Fibroblast of lung (primary cell): ENCODE data around the gene NOL6. TPM values are rescaled to one million over a fixed set of nuclear protein-coding genes. Genes with fewer than 3 reads are reported as not detected.
A peak's percentile ranks its signal among the peaks of the same experiment; 100 is the strongest.
"Not testable (repeated sequence)": the region's sequence is repeated elsewhere in the genome, so short reads cannot be mapped to it uniquely, and the experiment has no call there.

Experiments used
- DNase-seq, 2 donors: peaks; one replicate each; pipeline versions ENCODE4 v3.0.0 to v3.0.0-alpha.2; 2010; ENCODE audit warnings: low read depth in 2 of 2
- H2AFZ ChIP-seq: 2 replicates; pipeline ENCODE4 v1.5.1; 2012; ENCODE audit warnings: low read length, control low read depth, inconsistent platforms
- H3K27ac ChIP-seq: 2 replicates; pipeline ENCODE4 v1.5.1; 2011; ENCODE audit warnings: low read length, control low read depth; ENCODE audit not compliant: insufficient read depth
- H3K27me3 ChIP-seq: 2 replicates; pipeline ENCODE4 v1.5.1; 2011; ENCODE audit warnings: mild to moderate bottlenecking, low read length; ENCODE audit not compliant: control insufficient read depth, insufficient read depth
- H3K36me3 ChIP-seq: 2 replicates; pipeline ENCODE4 v1.5.1; 2011; ENCODE audit warnings: low read length; ENCODE audit not compliant: control insufficient read depth, insufficient read depth
- H3K4me1 ChIP-seq: 2 replicates; pipeline ENCODE4 v1.5.1; 2011; ENCODE audit warnings: low read length; ENCODE audit not compliant: control insufficient read depth, insufficient read depth; ENCODE audit errors: extremely low read depth
- H3K4me2 ChIP-seq: 2 replicates; pipeline ENCODE4 v1.5.1; 2011; ENCODE audit warnings: low read length, control low read depth; ENCODE audit not compliant: insufficient read depth; ENCODE audit errors: extremely low read depth
- H3K4me3 ChIP-seq, 4 experiments: fragments of 200-600 bp in 1 of 4; sonication (generic) in 1 of 4; replicated peaks in 1 of 4; 2 replicates each; pipeline ENCODE4 v1.5.1; 2011 to 2016; ENCODE audit warnings: low read length in 4 of 4, low read depth in 3 of 4, mild to moderate bottlenecking in 3 of 4, control low read depth in 2 of 4, inconsistent platforms in 1 of 4, mixed read lengths in 1 of 4; ENCODE audit not compliant: insufficient read depth in 1 of 4; ENCODE audit errors: control extremely low read depth in 1 of 4
- H3K79me2 ChIP-seq: 2 replicates; pipeline ENCODE4 v1.5.1; 2012; ENCODE audit warnings: mild to moderate bottlenecking, low read length, inconsistent platforms; ENCODE audit not compliant: control insufficient read depth, insufficient read depth
- H3K9ac ChIP-seq: 2 replicates; pipeline ENCODE4 v1.5.1; 2011; ENCODE audit warnings: mild to moderate bottlenecking, low read length, control low read depth; ENCODE audit not compliant: insufficient read depth
- H3K9me3 ChIP-seq: 2 replicates; pipeline ENCODE4 v1.5.1; 2012; ENCODE audit warnings: low read depth, low read length; ENCODE audit not compliant: control insufficient read depth, insufficient read depth
- H4K20me1 ChIP-seq: 2 replicates; pipeline ENCODE4 v1.5.1; 2011; ENCODE audit warnings: low read length; ENCODE audit not compliant: control insufficient read depth, insufficient read depth; ENCODE audit errors: extremely low read depth
- EZH2 ChIP-seq: IDR thresholded peaks from 2 replicates; pipeline ENCODE4 v1.5.1; 2012; ENCODE audit warnings: low read length, control low read depth, mild to moderate bottlenecking; ENCODE audit errors: missing control alignments
- polyA minus RNA-seq: library from RNA; depleted of rRNA, polyadenylated mRNA; stranded (reverse); fragments of >200 nt; gene quantifications from 2 replicates; pipeline ENCODE4 v1.2.3, GENCODE V29; 2011; ENCODE audit warnings: low replicate concordance
- polyA plus RNA-seq, 2 donors: library from polyadenylated mRNA; depleted of rRNA in 1 of 2; stranded (reverse) in 1 of 2; unstranded in 1 of 2; fragments of >200 nt; gene quantifications; 2 replicates each; pipeline ENCODE4 v1.2.1, GENCODE V29; 2011 to 2012; ENCODE audit warnings: missing spikeins in 1 of 2
- total RNA-seq: library from RNA; depleted of rRNA; stranded (reverse); fragments of >200 nt; gene quantifications from 2 replicates; pipeline ENCODE4 v1.2.1, GENCODE V29; 2014
- TF ChIP-seq, protein P1 (sequence below), 2 donors: IDR thresholded peaks in 1 of 2; conservative IDR thresholded peaks in 1 of 2; 1 replicate in 1 of 2; 2 replicates in 1 of 2; pipeline ENCODE4 v1.5.1; 2011 to 2012; ENCODE audit warnings: low read length in 2 of 2, control low read depth in 1 of 2, inconsistent platforms in 1 of 2, low read depth in 1 of 2, mild to moderate bottlenecking in 1 of 2

Gene NOL6, protein sequence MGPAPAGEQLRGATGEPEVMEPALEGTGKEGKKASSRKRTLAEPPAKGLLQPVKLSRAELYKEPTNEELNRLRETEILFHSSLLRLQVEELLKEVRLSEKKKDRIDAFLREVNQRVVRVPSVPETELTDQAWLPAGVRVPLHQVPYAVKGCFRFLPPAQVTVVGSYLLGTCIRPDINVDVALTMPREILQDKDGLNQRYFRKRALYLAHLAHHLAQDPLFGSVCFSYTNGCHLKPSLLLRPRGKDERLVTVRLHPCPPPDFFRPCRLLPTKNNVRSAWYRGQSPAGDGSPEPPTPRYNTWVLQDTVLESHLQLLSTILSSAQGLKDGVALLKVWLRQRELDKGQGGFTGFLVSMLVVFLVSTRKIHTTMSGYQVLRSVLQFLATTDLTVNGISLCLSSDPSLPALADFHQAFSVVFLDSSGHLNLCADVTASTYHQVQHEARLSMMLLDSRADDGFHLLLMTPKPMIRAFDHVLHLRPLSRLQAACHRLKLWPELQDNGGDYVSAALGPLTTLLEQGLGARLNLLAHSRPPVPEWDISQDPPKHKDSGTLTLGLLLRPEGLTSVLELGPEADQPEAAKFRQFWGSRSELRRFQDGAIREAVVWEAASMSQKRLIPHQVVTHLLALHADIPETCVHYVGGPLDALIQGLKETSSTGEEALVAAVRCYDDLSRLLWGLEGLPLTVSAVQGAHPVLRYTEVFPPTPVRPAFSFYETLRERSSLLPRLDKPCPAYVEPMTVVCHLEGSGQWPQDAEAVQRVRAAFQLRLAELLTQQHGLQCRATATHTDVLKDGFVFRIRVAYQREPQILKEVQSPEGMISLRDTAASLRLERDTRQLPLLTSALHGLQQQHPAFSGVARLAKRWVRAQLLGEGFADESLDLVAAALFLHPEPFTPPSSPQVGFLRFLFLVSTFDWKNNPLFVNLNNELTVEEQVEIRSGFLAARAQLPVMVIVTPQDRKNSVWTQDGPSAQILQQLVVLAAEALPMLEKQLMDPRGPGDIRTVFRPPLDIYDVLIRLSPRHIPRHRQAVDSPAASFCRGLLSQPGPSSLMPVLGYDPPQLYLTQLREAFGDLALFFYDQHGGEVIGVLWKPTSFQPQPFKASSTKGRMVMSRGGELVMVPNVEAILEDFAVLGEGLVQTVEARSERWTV
- 13.4 and 15.2 TPM in 2 replicates for total RNA-seq
- 24.4 and 34.2 TPM in 2 replicates for polyA plus RNA-seq
- 28.9 and 37.8 TPM in 2 replicates for polyA plus RNA-seq (2012)
- polyA minus RNA-seq = 95.9 and 134 TPM in 2 replicates

DNA sequence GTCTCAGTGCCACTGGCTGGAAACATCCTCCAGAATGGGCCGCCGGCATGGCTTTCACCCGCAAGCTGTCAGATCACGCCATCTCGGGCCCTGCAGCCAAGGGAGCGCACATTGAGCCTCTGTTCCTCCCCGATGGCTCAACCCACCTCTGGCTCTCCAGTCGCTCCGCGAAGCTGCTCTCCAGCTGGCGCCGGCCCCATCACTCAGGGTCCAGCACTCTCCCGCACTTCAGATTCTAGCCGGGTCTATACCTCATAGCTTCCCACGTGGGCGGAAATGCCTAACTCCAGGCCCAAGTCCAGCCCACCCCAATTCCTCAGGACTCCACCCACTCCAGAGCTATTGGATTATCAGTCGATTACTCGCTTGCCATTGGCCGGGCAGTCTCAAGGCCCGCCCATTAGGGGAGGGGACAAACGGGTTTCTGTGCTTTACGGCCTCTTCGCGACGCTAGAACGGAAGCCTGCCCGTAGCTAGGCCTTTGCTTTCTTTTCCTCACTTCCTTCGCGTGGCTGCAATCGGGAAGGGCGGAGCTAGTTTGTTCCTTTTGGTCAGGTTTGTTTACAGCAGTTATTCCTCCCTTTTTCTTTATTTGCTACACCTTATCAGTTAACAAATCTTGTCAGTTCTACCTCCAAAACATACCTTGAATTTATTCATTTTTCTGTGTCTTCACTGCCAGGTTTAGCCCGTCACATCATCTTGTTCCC lies at the start of gene NOL6:
Gene NOL6 (minus strand): TSS at position 282 of the 710 bp plus-strand sequence. CDS start 82 bp downstream, at position 200.
- H2AFZ ChIP-seq = peak within 1 kb of the TSS; percentile 77
- H3K4me3 ChIP-seq = peak within 1 kb of the TSS; percentile 54 to 99 (median 78)
- H3K27me3 ChIP-seq = no peaks in the 10 kb centered on the region
- H3K36me3 ChIP-seq = peaks cover 16% of the 10 kb centered on the region
- H3K9me3 ChIP-seq = no peaks in the 10 kb centered on the region
- H3K27ac ChIP-seq = peak within 1 kb of the TSS; percentile 81
- peaks cover 6% of the 10 kb centered on the region for H3K4me1 ChIP-seq
- H3K4me2 ChIP-seq = peak within 1 kb of the TSS; percentile 97
- peak within 1 kb of the TSS; percentile 62 for H3K9ac ChIP-seq
- peak; percentile 99 for DNase-seq
- peaks cover 20% of the 10 kb centered on the region for H3K79me2 ChIP-seq
- no peak for TF ChIP-seq EZH2
- TF ChIP-seq, protein P1, sequence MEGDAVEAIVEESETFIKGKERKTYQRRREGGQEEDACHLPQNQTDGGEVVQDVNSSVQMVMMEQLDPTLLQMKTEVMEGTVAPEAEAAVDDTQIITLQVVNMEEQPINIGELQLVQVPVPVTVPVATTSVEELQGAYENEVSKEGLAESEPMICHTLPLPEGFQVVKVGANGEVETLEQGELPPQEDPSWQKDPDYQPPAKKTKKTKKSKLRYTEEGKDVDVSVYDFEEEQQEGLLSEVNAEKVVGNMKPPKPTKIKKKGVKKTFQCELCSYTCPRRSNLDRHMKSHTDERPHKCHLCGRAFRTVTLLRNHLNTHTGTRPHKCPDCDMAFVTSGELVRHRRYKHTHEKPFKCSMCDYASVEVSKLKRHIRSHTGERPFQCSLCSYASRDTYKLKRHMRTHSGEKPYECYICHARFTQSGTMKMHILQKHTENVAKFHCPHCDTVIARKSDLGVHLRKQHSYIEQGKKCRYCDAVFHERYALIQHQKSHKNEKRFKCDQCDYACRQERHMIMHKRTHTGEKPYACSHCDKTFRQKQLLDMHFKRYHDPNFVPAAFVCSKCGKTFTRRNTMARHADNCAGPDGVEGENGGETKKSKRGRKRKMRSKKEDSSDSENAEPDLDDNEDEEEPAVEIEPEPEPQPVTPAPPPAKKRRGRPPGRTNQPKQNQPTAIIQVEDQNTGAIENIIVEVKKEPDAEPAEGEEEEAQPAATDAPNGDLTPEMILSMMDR (conservative IDR thresholded peaks at IDR 0.05 in 1 of 2, IDR thresholded peaks at IDR 0.05 in 1 of 2; ENCODE audit: low read depth in 1 of 2, low read length in 2 of 2) = no peak
- no peaks in the 10 kb centered on the region for H4K20me1 ChIP-seq

DNA sequence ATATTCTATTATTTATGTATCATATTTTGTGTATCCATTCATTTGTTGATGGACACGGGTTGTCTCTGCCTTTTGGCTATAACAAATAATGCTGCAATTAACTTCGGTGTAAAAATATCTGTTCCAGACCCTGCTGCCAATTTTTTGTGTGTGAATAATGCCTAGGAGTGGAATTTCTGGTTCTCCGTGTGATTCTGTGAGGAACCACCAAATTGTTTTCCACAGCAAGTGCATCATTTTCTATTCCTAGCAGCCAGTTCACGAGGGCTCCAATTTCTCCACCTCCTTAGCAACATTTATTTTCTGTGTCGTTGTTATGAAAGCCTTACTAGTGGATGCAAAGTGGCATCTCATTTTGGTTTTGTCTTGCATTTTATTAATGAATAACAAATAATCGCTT lies 48.1 kb upstream of the NOL6 start:
- not testable (repeated sequence) for DNase-seq, H3K4me2 ChIP-seq, H3K4me3 ChIP-seq, H3K27ac ChIP-seq, H3K4me1 ChIP-seq, H3K36me3 ChIP-seq, H3K27me3 ChIP-seq, H2AFZ ChIP-seq, H3K9ac ChIP-seq, H4K20me1 ChIP-seq, H3K9me3 ChIP-seq, H3K79me2 ChIP-seq

DNA sequence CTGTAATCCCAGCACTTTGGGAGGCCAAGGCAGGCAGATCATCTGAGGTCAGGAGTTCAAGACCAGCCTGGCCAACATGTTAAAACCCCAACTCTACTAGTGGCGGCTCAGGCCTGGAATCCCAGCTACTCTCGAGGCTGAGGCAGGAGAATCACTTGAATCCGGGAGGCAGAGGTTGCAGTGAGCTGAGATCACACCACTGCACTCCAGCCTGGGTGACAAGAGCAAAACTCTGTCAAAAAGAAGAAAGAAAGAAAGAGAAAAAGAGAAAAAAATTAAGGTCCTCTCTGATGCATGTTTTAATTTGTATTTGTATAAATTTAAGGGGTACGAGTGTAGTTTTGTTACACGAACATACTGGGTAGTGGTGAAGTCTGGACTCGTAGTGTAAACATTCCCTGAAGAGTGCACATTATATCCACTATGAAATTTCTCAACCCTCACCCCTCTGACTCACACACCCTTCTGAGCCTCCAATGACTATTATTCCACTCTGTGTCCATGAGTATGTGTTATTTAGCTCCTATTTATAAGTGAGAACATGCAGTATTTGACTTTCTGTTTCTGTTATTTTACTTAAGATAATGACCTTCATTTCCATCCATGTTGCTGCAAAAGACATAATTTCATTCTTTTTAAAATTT lies 44.3 kb upstream of the NOL6 start:
- not testable (repeated sequence) for H3K4me1 ChIP-seq, H2AFZ ChIP-seq, H3K4me3 ChIP-seq, H3K79me2 ChIP-seq, H3K4me2 ChIP-seq, H3K9ac ChIP-seq, H3K27me3 ChIP-seq, H3K27ac ChIP-seq, H4K20me1 ChIP-seq, H3K36me3 ChIP-seq, H3K9me3 ChIP-seq
- peak; percentile 57 to 84 for DNase-seq
